Liver (tissue), 9 donors: ENCODE results near the gene FAXC. TPM values are rescaled to one million over a fixed set of nuclear protein-coding genes. Genes with fewer than 3 reads are reported as not detected.
"Not testable (repeated sequence)": the region's sequence is repeated elsewhere in the genome, so short reads cannot be mapped to it uniquely, and the experiment has no call there.

Experiments
- DNase-seq: peaks from one replicate; pipeline ENCODE4 v3.0.0-alpha.2; 2017; ENCODE audit warnings: low spot score
- H3K27ac ChIP-seq, 2 donors: one replicate each; pipeline ENCODE4 v1.7.0; 2013; ENCODE audit warnings: inconsistent platforms in 2 of 2, low read length in 2 of 2, control low read depth in 1 of 2, low read depth in 1 of 2, mild to moderate bottlenecking in 1 of 2
- H3K27me3 ChIP-seq, 4 donors: one replicate each; pipeline versions ENCODE4 v1.6.1 to v1.7.0; 2013; ENCODE audit warnings: low read length in 3 of 4, inconsistent platforms in 1 of 4, mild to moderate bottlenecking in 1 of 4, moderate library complexity in 1 of 4; ENCODE audit not compliant: control insufficient read depth in 4 of 4, insufficient read depth in 4 of 4
- H3K36me3 ChIP-seq, 4 donors: one replicate each; pipeline versions ENCODE4 v1.6.1 to v1.7.0; 2013; ENCODE audit warnings: low read length in 3 of 4, mild to moderate bottlenecking in 3 of 4, low read depth in 1 of 4, moderate library complexity in 1 of 4; ENCODE audit not compliant: control insufficient read depth in 4 of 4, insufficient read depth in 3 of 4
- H3K4me1 ChIP-seq, 4 donors: one replicate each; pipeline versions ENCODE4 v1.6.1 to v1.7.0; 2013; ENCODE audit warnings: low read length in 3 of 4, mild to moderate bottlenecking in 3 of 4, moderate library complexity in 1 of 4; ENCODE audit not compliant: control insufficient read depth in 4 of 4, insufficient read depth in 4 of 4
- H3K4me3 ChIP-seq, 3 donors: one replicate each; pipeline versions ENCODE4 v1.6.1 to v1.7.0; 2013; ENCODE audit warnings: low read length in 3 of 3, control low read depth in 1 of 3, low read depth in 1 of 3, mild to moderate bottlenecking in 1 of 3
- H3K9ac ChIP-seq, 2 donors: one replicate each; pipeline ENCODE4 v1.7.0; 2013; ENCODE audit warnings: low read length in 2 of 2, mild to moderate bottlenecking in 2 of 2, moderate library complexity in 2 of 2, control low read depth in 1 of 2, low read depth in 1 of 2
- H3K9me3 ChIP-seq, 4 donors: one replicate each; pipeline versions ENCODE4 v1.6.1 to v1.7.0; 2013; ENCODE audit warnings: low read length in 3 of 4; ENCODE audit not compliant: control insufficient read depth in 4 of 4
- EGR1 ChIP-seq, 2 donors: IDR thresholded peaks; 2 replicates each; pipeline ENCODE4 v1.6.1; 2016 to 2018; ENCODE audit warnings: antibody characterized with exemption in 2 of 2, low read depth in 2 of 2
- FOXA1 ChIP-seq: IDR thresholded peaks from 2 replicates; pipeline ENCODE4 v1.6.1; 2016; ENCODE audit warnings: antibody characterized with exemption
- FOXA2 ChIP-seq: IDR thresholded peaks from 2 replicates; pipeline ENCODE4 v1.6.1; 2016; ENCODE audit warnings: antibody characterized with exemption
- GABPA ChIP-seq, 2 donors: IDR thresholded peaks in 1 of 2; conservative IDR thresholded peaks in 1 of 2; 2 replicates each; pipeline ENCODE4 v1.6.1; 2016; ENCODE audit warnings: antibody characterized with exemption in 2 of 2, mild to moderate bottlenecking in 1 of 2, moderate library complexity in 1 of 2
- HNF4A ChIP-seq, 2 donors: conservative IDR thresholded peaks; 2 replicates each; pipeline ENCODE4 v1.6.1; 2016; ENCODE audit warnings: antibody characterized with exemption in 2 of 2, mild to moderate bottlenecking in 2 of 2
- HNF4G ChIP-seq: IDR thresholded peaks from 2 replicates; pipeline ENCODE4 v1.6.1; 2016; ENCODE audit warnings: antibody characterized with exemption
- JUND ChIP-seq, 2 donors: IDR thresholded peaks; 2 replicates each; pipeline ENCODE4 v1.6.1; 2016; ENCODE audit warnings: antibody characterized with exemption in 2 of 2
- NR2F2 ChIP-seq: IDR thresholded peaks from 2 replicates; pipeline ENCODE4 v1.6.1; 2016; ENCODE audit warnings: antibody characterized with exemption
- RAD21 ChIP-seq, 2 donors: IDR thresholded peaks; 2 replicates each; pipeline ENCODE4 v1.6.1; 2016; ENCODE audit warnings: antibody characterized with exemption in 2 of 2, mild to moderate bottlenecking in 2 of 2
- REST ChIP-seq: IDR thresholded peaks from 2 replicates; pipeline ENCODE4 v1.6.1; 2016; ENCODE audit warnings: antibody characterized with exemption, mild to moderate bottlenecking
- SP1 ChIP-seq: IDR thresholded peaks from 2 replicates; pipeline ENCODE4 v1.6.1; 2018; ENCODE audit warnings: antibody characterized with exemption, mild to moderate bottlenecking
- TAF1 ChIP-seq: conservative IDR thresholded peaks from 2 replicates; pipeline ENCODE4 v1.6.1; 2016; ENCODE audit warnings: antibody characterized with exemption, mild to moderate bottlenecking
- YY1 ChIP-seq: IDR thresholded peaks from 2 replicates; pipeline ENCODE4 v1.6.1; 2016; ENCODE audit warnings: antibody characterized with exemption, mild to moderate bottlenecking
- ZBTB33 ChIP-seq: IDR thresholded peaks from 2 replicates; pipeline ENCODE4 v1.6.1; 2016; ENCODE audit warnings: antibody characterized with exemption
- WGBS: extraction: QIAGEN DNeasy Blood & Tissue Kit; methylation state at CpG from one replicate; pipeline ENCODE4 v1.1.7; 2013; 5-methylcytosine and 5-hydroxymethylcytosine counted together
- polyA plus RNA-seq, 2 donors: library from polyadenylated mRNA; stranded (reverse) in 1 of 2; unstranded in 1 of 2; fragments of 200-250 nt in 1 of 2; fragments of >200 nt in 1 of 2; fragmentation: Nextera tagmentation in 1 of 2; extraction: Ambion mirVana in 1 of 2; gene quantifications; one replicate each; pipeline versions ENCODE4 v1.2.1 to v1.2.3, GENCODE V29; 2013 to 2015
- total RNA-seq, 2 donors: library from RNA; depleted of rRNA; stranded (reverse); fragments of >200 nt; gene quantifications; one replicate each; pipeline ENCODE4 v1.2.3, GENCODE V29; 2014
- TF ChIP-seq, protein P1 (sequence below): fragments of 150-350 bp; IDR thresholded peaks from 2 replicates; pipeline ENCODE4 v1.5.1; 2017; ENCODE audit warnings: improper control_type of control experiment, low read depth, low read length; ENCODE audit not compliant: missing input control
- TF ChIP-seq, protein P2 (sequence below): IDR thresholded peaks from 2 replicates; pipeline ENCODE4 v1.6.1; 2016; ENCODE audit warnings: antibody characterized with exemption
- donor health status: healthy.
- donor health status: healthy.
- donor health status: healthy.
- donor health status: healthy.
- donor health status: healthy.

Gene FAXC
- total and polyA plus RNA-seq, 4 donors = under 0.01 to 0.14 TPM; not detected in 2

GRCh38 chr6:99341862-99342455 is 7.5 kb downstream of the FAXC start:
- Histone ChIP-seq H3K27me3 (peaks cover 0 to 3% (median 0%) of the 10 kb centered on the region in 4 donors), H3K9ac (no peak overlapping the region), H3K4me3 (no peak overlapping the region), H3K9me3 (no peaks in the 10 kb centered on the region), H3K27ac (no peak overlapping the region), H3K36me3 (no peaks in the 10 kb centered on the region), H3K4me1 (no peaks in the 10 kb centered on the region)
- DNase-seq = no peak
- 89% methylated on average over 5 of the region's 5 CpGs for WGBS
- TF ChIP-seq NR2F2 (no peak), EGR1 (IDR thresholded peaks at IDR 0.05; ENCODE audit: low read depth in 2 of 2) (no peak), REST (no peak), GABPA (IDR thresholded peaks at IDR 0.05 in 1 of 2, conservative IDR thresholded peaks at IDR 0.05 in 1 of 2) (no peak), FOXA1 (no peak), SP1 (no peak), ZBTB33 (no peak), YY1 (no peak), FOXA2 (no peak), TAF1 (no peak), HNF4G (no peak), RAD21 (IDR thresholded peaks at IDR 0.05) (no peak)
- TF ChIP-seq, protein P1, sequence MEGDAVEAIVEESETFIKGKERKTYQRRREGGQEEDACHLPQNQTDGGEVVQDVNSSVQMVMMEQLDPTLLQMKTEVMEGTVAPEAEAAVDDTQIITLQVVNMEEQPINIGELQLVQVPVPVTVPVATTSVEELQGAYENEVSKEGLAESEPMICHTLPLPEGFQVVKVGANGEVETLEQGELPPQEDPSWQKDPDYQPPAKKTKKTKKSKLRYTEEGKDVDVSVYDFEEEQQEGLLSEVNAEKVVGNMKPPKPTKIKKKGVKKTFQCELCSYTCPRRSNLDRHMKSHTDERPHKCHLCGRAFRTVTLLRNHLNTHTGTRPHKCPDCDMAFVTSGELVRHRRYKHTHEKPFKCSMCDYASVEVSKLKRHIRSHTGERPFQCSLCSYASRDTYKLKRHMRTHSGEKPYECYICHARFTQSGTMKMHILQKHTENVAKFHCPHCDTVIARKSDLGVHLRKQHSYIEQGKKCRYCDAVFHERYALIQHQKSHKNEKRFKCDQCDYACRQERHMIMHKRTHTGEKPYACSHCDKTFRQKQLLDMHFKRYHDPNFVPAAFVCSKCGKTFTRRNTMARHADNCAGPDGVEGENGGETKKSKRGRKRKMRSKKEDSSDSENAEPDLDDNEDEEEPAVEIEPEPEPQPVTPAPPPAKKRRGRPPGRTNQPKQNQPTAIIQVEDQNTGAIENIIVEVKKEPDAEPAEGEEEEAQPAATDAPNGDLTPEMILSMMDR = no peak
- TF ChIP-seq, protein P2, sequence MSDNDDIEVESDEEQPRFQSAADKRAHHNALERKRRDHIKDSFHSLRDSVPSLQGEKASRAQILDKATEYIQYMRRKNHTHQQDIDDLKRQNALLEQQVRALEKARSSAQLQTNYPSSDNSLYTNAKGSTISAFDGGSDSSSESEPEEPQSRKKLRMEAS = no peak

- no peak overlapping the region for H3K4me3 ChIP-seq
- no peak overlapping the region for H3K9ac ChIP-seq
- no peaks in the 10 kb centered on the region for H3K9me3 ChIP-seq
- DNase-seq = no peak
- H3K36me3 ChIP-seq = no peaks in the 10 kb centered on the region
- no peak overlapping the region for H3K27ac ChIP-seq
- H3K4me1 ChIP-seq = no peaks in the 10 kb centered on the region
- H3K27me3 ChIP-seq = peaks cover 0 to 3% (median 0%) of the 10 kb centered on the region in 4 donors
- TF ChIP-seq FOXA2 (no peak), TAF1 (no peak), RAD21 (IDR thresholded peaks at IDR 0.05) (no peak), HNF4A (conservative IDR thresholded peaks at IDR 0.05) (no peak), GABPA (IDR thresholded peaks at IDR 0.05 in 1 of 2, conservative IDR thresholded peaks at IDR 0.05 in 1 of 2) (no peak), EGR1 (IDR thresholded peaks at IDR 0.05; ENCODE audit: low read depth in 2 of 2) (no peak), JUND (IDR thresholded peaks at IDR 0.05) (no peak), HNF4G (no peak), YY1 (no peak), NR2F2 (no peak)
- TF ChIP-seq, protein P2 = no peak
- WGBS = 41% methylated on average over 2 of the region's 2 CpGs
These were observed 11.3 kb downstream of the FAXC start for GRCh38 chr6:99338188-99338587.

DNA sequence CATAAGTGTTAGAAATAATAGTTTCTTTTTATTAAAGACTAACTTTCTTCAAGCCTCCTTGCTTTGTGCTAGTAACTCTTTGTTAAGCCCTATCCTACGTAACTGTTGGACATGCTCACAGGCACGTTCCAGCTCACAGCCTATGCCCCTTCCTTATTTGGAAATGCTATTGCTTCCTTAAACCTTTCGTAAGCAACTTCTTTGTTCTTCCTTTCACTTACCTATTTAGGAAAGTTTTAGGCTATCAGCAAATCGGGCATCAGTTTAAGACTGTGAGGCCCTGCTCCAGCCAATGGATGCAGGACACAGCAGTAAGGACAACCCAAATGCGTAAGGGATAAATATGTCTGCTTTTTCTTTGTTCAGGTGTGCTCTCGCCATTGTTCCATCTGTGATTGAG is 14.2 kb downstream of the FAXC start:
- H3K36me3 ChIP-seq, H3K9ac ChIP-seq, DNase-seq, H3K4me1 ChIP-seq, H3K27ac ChIP-seq, H3K9me3 ChIP-seq, H3K27me3 ChIP-seq, H3K4me3 ChIP-seq: not testable (repeated sequence)
- 75% methylated on average over 6 of the region's 6 CpGs for WGBS
